Glutamatergic neuron (in vitro differentiated cells): ENCODE measurements around the gene RB1. TPM values are rescaled to one million over a fixed set of nuclear protein-coding genes. Genes with fewer than 3 reads are reported as not detected.

Source experiments
- DNase-seq: peaks from one replicate; pipeline ENCODE4 v3.0.0; 2022
- H3K27ac Mint-ChIP-seq: one replicate; pipeline ENCODE4 v1.8.0; 2020; ENCODE audit warnings: mild to moderate bottlenecking, mixed read lengths, inconsistent platforms; ENCODE audit not compliant: unreplicated experiment
- H3K27me3 Mint-ChIP-seq: one replicate; pipeline ENCODE4 v1.8.0; 2020; ENCODE audit warnings: mild to moderate bottlenecking, moderate library complexity, mixed read lengths, inconsistent platforms; ENCODE audit not compliant: unreplicated experiment
- H3K36me3 Mint-ChIP-seq: one replicate; pipeline ENCODE4 v1.8.0; 2020; ENCODE audit warnings: mild to moderate bottlenecking, mixed read lengths, inconsistent platforms; ENCODE audit not compliant: unreplicated experiment
- H3K4me1 Mint-ChIP-seq: one replicate; pipeline ENCODE4 v1.8.0; 2020; ENCODE audit warnings: mild to moderate bottlenecking, low read depth, mixed read lengths, inconsistent platforms; ENCODE audit not compliant: unreplicated experiment
- H3K4me3 Mint-ChIP-seq: one replicate; pipeline ENCODE4 v1.8.0; 2020; ENCODE audit warnings: mild to moderate bottlenecking, mixed read lengths, inconsistent platforms; ENCODE audit not compliant: unreplicated experiment
- H3K9me3 Mint-ChIP-seq: one replicate; pipeline ENCODE4 v1.8.0; 2020; ENCODE audit warnings: mild to moderate bottlenecking, moderate library complexity, mixed read lengths, inconsistent platforms; ENCODE audit not compliant: unreplicated experiment
- total RNA-seq: library from RNA; stranded (reverse); fragmentation: NEBNext Ultra II Directional; extraction: Animal tissue kit (Norgen Biotek cat#: 25700); gene quantifications from one replicate; pipeline ENCODE4 v1.2.1, GENCODE V29; 2021; ENCODE audit not compliant: unreplicated experiment
- TF ChIP-seq, protein P1 (sequence below): fragments of 200-600 bp; sonication (generic); IDR thresholded peaks from one replicate; pipeline ENCODE4 v1.5.0; 2021; ENCODE audit not compliant: partially characterized antibody, unreplicated experiment

The RB1 gene
- total RNA-seq, 1 donor from 2014 or later: 50.3 TPM

DNA sequence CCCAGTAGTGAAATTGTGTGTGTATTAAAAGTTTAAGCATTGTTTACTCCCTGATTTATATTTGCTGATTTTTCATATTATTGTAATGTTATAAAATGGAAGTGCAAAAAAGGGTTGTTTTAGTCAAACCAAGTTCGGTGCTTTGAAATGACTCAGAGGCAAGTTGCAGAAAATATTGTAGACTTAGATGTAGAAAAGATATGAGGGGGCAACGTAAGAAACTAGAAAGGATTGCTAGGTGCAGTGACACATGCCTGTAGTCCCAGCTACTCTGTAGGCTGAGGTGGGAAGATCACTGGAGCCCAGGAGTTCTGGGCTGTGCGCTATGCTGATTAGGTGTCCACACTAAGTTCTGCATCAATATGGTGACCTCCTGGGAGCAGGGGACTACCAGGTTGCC lies 125.5 kb downstream of the RB1 start:
- no peaks in the 10 kb centered on the region for H3K36me3 Mint-ChIP-seq
- no peak overlapping the region for H3K4me3 Mint-ChIP-seq
- H3K27ac Mint-ChIP-seq: no peak overlapping the region
- H3K27me3 Mint-ChIP-seq: no peaks in the 10 kb centered on the region
- H3K4me1 Mint-ChIP-seq: no peaks in the 10 kb centered on the region
- DNase-seq: no peak
- TF ChIP-seq, protein P1, sequence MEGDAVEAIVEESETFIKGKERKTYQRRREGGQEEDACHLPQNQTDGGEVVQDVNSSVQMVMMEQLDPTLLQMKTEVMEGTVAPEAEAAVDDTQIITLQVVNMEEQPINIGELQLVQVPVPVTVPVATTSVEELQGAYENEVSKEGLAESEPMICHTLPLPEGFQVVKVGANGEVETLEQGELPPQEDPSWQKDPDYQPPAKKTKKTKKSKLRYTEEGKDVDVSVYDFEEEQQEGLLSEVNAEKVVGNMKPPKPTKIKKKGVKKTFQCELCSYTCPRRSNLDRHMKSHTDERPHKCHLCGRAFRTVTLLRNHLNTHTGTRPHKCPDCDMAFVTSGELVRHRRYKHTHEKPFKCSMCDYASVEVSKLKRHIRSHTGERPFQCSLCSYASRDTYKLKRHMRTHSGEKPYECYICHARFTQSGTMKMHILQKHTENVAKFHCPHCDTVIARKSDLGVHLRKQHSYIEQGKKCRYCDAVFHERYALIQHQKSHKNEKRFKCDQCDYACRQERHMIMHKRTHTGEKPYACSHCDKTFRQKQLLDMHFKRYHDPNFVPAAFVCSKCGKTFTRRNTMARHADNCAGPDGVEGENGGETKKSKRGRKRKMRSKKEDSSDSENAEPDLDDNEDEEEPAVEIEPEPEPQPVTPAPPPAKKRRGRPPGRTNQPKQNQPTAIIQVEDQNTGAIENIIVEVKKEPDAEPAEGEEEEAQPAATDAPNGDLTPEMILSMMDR: no peak
- H3K9me3 Mint-ChIP-seq: no peaks in the 10 kb centered on the region

DNA sequence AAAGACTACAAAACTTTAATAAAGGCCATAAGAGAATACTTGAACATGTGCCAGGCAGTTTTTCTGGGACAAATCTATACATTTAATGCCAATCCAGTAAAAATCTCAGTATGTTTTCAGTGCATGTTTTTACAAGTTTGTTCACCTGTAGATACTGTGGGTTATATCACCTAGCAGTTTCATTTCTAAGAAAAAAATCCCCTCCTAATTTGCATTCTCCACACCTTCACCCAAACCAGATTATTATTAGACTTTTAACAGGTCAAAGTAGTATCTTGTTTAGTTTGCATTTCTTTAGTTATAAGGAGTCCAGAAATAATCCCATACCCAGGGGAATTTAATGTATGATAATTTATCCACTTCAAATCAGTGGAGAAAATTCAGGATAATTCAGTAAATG lies 126.3 kb downstream of the RB1 start:
- Mint-ChIP-seq H3K4me1 (no peaks in the 10 kb centered on the region), H3K36me3 (no peaks in the 10 kb centered on the region), H3K4me3 (no peak overlapping the region), H3K27me3 (no peaks in the 10 kb centered on the region), H3K9me3 (no peaks in the 10 kb centered on the region), H3K27ac (no peak overlapping the region)
- DNase-seq: no peak
- TF ChIP-seq, protein P1: no peak

DNA sequence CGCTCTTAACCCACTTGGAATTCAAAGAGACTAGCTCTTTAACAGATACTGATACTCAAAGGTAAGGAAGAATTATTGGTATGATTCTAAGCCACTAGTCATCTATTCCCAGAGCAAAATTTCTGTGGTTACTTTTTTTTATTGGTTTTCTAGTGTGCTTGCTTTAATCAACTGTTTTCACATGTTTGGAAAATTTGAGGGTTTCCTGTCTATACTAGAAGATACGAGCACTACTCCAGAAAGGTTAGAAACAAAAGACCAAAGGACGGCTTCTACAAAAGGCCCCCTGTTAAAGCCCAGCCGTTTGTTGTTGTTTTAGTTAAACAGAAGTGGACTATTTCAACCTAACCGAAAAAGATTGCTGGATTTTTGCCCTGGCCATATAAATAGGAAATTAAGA lies 127.9 kb downstream of the RB1 start:
- Mint-ChIP-seq H3K27ac (no peak overlapping the region), H3K4me1 (no peaks in the 10 kb centered on the region), H3K36me3 (no peaks in the 10 kb centered on the region), H3K9me3 (no peaks in the 10 kb centered on the region), H3K27me3 (no peaks in the 10 kb centered on the region), H3K4me3 (no peak overlapping the region)
- no peak for DNase-seq
- TF ChIP-seq, protein P1: no peak

DNA sequence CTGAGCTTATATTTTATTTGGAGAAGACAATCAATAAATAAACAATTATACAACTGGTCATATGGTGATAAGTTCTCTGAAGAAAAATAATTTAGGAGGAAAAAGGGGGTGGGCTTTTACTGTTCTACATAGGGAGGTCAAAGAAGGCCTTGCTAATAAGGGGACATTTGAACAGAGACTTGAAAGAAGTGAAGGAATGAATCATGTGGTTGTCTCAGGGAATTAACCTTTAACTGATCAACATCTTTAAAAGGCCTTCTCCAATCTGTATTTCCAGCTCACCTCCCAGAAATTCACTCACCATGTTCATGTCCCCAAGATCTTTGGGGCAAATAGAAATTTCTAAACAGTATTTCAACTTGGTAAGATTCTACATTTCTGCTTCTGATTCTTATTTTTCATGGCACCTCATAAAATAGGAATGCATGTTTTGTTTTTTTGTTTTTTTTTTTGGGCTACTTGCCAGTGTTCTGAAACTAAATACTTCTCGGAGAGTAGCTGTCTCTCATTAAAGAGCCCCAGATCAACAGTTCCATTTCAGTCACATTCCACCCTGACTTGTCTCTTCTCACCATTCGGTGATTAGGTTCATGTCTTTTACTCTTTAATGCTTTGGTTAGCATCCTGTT lies 128.6 kb downstream of the RB1 start:
- H3K4me1 Mint-ChIP-seq: no peaks in the 10 kb centered on the region
- no peaks in the 10 kb centered on the region for H3K36me3 Mint-ChIP-seq
- DNase-seq: no peak
- H3K9me3 Mint-ChIP-seq: no peaks in the 10 kb centered on the region
- TF ChIP-seq, protein P1: no peak
- no peak overlapping the region for H3K4me3 Mint-ChIP-seq
- H3K27ac Mint-ChIP-seq: no peak overlapping the region
- no peaks in the 10 kb centered on the region for H3K27me3 Mint-ChIP-seq

DNA sequence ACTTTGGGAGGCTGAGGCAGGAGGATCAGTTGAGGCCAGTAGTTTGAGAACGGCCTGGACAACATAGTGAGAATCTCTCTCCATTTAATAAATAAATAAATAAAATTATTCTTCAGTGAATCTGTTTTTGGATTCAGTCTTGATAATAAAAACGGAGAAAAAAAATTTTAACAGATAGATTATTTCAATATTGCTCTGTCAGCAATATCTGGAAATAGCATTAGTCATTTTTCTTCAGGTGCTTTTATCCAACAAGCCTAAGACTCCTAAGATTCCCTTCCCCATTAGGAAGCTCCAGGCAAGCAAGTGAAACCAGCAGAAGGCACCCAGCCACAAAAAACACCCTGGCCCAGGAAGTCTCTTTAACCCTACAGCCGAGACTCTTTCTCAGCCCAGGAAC lies 130.6 kb downstream of the RB1 start:
- H3K9me3 Mint-ChIP-seq: no peaks in the 10 kb centered on the region

More for the DNA sequence above, 130.6 kb downstream of the RB1 start:
- H3K4me1 Mint-ChIP-seq: no peaks in the 10 kb centered on the region
- no peaks in the 10 kb centered on the region for H3K36me3 Mint-ChIP-seq
- H3K4me3 Mint-ChIP-seq: no peak overlapping the region
- no peak for DNase-seq
- no peaks in the 10 kb centered on the region for H3K27me3 Mint-ChIP-seq
- TF ChIP-seq, protein P1: no peak
- H3K27ac Mint-ChIP-seq: no peak overlapping the region
